HepG2 (cell line): ENCODE data around the gene PSMB3. TPM values are rescaled to one million over a fixed set of nuclear protein-coding genes. Genes with fewer than 3 reads are reported as not detected.
A peak's percentile ranks its signal among the peaks of the same experiment; 100 is the strongest.

Experiments
- AKAP8 ChIP-seq: sonication (generic); formaldehyde crosslinking; IDR thresholded peaks from 2 replicates; pipeline ENCODE4 v1.5.1; 2020; ENCODE audit warnings: mild to moderate bottlenecking, missing genetic modification reagents
- HMG20B ChIP-seq: conservative IDR thresholded peaks from 2 replicates; pipeline ENCODE4 v1.6.1; 2016; ENCODE audit warnings: missing genetic modification reagents, missing compliant biosample characterization
- HNRNPK ChIP-seq: fragments of 200-400 bp; formaldehyde crosslinking; IDR thresholded peaks from 2 replicates; pipeline ENCODE4 v1.6.1; 2018; ENCODE audit warnings: low read length, low read depth, moderate library complexity, mild to moderate bottlenecking; ENCODE audit not compliant: poor library complexity, severe bottlenecking
- MBNL3 ChIP-seq: fragments of 250-450 bp; sonication (Bioruptor Pico); conservative IDR thresholded peaks from 2 replicates; pipeline ENCODE4 v1.8.0; 2022; ENCODE audit warnings: mild to moderate bottlenecking, inconsistent platforms
- NCOR1 ChIP-seq: fragments of 200-600 bp; sonication (generic); IDR thresholded peaks from 2 replicates; pipeline ENCODE4 v1.7.0; 2017; ENCODE audit warnings: antibody characterized with exemption, low read length, borderline replicate concordance
- NFIC ChIP-seq: IDR thresholded peaks from 2 replicates; pipeline ENCODE4 v1.6.1; 2012; ENCODE audit warnings: mild to moderate bottlenecking, low read length, inconsistent platforms
- POLR2G ChIP-seq: fragments of 200-400 bp; formaldehyde crosslinking; IDR thresholded peaks from 2 replicates; pipeline ENCODE4 v1.6.1; 2018; ENCODE audit warnings: mild to moderate bottlenecking, low read depth, low read length, moderate library complexity
- RNF2 ChIP-seq: fragments of 450-650 bp; conservative IDR thresholded peaks from 2 replicates; pipeline ENCODE4 v1.6.1; 2016; ENCODE audit warnings: low read depth
- RXRB ChIP-seq: IDR thresholded peaks from 2 replicates; pipeline ENCODE4 v1.6.1; 2016; ENCODE audit warnings: borderline replicate concordance, missing genetic modification reagents, missing compliant biosample characterization
- TCF7L2 ChIP-seq: IDR thresholded peaks from 2 replicates; pipeline ENCODE4 v1.6.1; 2011; ENCODE audit warnings: mild to moderate bottlenecking, low read depth, low read length, moderate library complexity
- WIZ ChIP-seq: sonication (generic); formaldehyde crosslinking; IDR thresholded peaks from 2 replicates; pipeline ENCODE4 v1.5.1; 2020; ENCODE audit warnings: mild to moderate bottlenecking, missing genetic modification reagents
- ZFYVE20 ChIP-seq: sonication (generic); formaldehyde crosslinking; IDR thresholded peaks from 2 replicates; pipeline ENCODE4 v1.8.0; 2023; ENCODE audit warnings: low read depth, mild to moderate bottlenecking, moderate library complexity, missing genetic modification reagents, borderline replicate concordance
- ZMAT3 ChIP-seq: sonication (generic); formaldehyde crosslinking; conservative IDR thresholded peaks from 2 replicates; pipeline ENCODE4 v1.7.0; 2021; ENCODE audit warnings: missing genetic modification reagents
- polyA plus RNA-seq, 8 experiments: library from polyadenylated mRNA; depleted of rRNA in 3 of 8; stranded (reverse) in 7 of 8; unstranded in 1 of 8; fragments of >200 nt; fragmentation: Illumina TruSeq in 4 of 8; extraction: Trizol in 4 of 8; gene quantifications; 2 replicates each; pipeline versions ENCODE4 v1.2.1 to v1.2.3, GENCODE V29; 2011 to 2016; ENCODE audit warnings: low read depth in 4 of 8, missing spikeins in 1 of 8, mixed read lengths in 1 of 8; ENCODE audit not compliant: insufficient read depth in 1 of 8
- total RNA-seq, 5 experiments: library from RNA; depleted of rRNA; stranded (reverse); fragments of >200 nt; fragmentation: Illumina TruSeq; extraction: Trizol; gene quantifications; 2 replicates each; pipeline ENCODE4 v1.2.3, GENCODE V29; 2016; ENCODE audit warnings: low read depth in 1 of 5
- TF ChIP-seq, protein P1 (sequence below): IDR thresholded peaks from 2 replicates; pipeline ENCODE4 v1.6.1; 2016; ENCODE audit warnings: low read depth, borderline replicate concordance
- TF ChIP-seq, protein P2 (sequence below): sonication (generic); formaldehyde crosslinking; IDR thresholded peaks from 2 replicates; pipeline ENCODE4 v1.8.0; 2022; ENCODE audit warnings: mild to moderate bottlenecking, missing genetic modification reagents; ENCODE audit not compliant: insufficient replicate concordance
- TF ChIP-seq, protein P3 (sequence below): sonication (generic); formaldehyde crosslinking; IDR thresholded peaks from 2 replicates; pipeline ENCODE4 v1.4.0; 2020; ENCODE audit warnings: missing genetic modification reagents, mild to moderate bottlenecking, borderline replicate concordance
- TF ChIP-seq, protein P4 (sequence below): sonication (generic); formaldehyde crosslinking; IDR thresholded peaks from 2 replicates; pipeline ENCODE4 v1.8.1; 2023; ENCODE audit warnings: mild to moderate bottlenecking, moderate library complexity, missing genetic modification reagents
- TF ChIP-seq, protein P5 (sequence below): sonication (generic); formaldehyde crosslinking; IDR thresholded peaks from 2 replicates; pipeline ENCODE4 v1.9.0; 2021; ENCODE audit warnings: missing genetic modification reagents, borderline replicate concordance

PSMB3 gene
- total and polyA plus RNA-seq, 2 of the 13 experiments (the other 11 are each of a cell fraction or from before 2014, with no cell fraction given), result 366 to 517 TPM

DNA sequence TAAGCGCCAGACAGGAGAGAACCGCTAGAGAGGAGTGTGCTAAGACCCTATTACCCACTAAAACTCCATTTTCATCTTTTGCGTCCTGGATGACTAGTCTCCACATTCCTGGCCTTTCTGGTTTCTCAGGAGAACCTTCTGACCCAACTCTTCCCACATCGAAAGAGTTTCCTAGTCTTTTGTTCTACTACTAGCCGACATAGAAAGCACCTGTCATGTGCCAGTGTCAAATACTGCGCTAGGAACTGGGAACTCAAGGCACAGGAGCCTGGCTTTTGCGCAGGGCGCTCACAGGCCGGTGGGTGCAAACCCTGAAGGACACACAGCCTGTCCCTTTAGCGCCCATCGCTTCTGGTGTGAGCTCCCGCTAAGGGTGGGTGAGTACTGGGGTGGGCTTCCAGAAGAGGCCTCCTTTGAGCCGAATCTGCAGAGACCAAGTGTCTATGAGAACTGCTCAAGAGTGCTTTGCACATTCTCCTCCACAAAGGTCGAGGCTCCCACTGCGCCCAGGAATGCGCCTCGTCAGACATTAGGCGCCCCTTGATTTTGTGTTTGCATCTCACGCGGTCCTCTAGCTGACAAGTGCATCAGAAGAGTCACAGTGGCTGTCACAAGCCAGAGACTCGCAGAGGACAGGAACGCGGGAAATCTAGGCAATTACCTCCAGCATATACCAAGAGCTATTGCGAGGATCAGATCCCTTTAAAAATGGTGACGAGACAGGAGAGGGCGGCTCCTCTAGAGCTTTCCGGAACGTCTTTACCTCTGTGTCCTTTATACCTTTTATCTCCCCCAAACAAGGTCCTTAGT lies 2.0 kb upstream of the PSMB3 start (continued):
- TF ChIP-seq POLR2G, result no peak; the same call in 1 of the 2 replicates
- TF ChIP-seq, protein P1, sequence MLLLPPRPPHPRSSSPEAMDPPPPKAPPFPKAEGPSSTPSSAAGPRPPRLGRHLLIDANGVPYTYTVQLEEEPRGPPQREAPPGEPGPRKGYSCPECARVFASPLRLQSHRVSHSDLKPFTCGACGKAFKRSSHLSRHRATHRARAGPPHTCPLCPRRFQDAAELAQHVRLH (CRISPR knock-in tag), result no peak
- no peak for TF ChIP-seq HNRNPK
- TF ChIP-seq, protein P2, sequence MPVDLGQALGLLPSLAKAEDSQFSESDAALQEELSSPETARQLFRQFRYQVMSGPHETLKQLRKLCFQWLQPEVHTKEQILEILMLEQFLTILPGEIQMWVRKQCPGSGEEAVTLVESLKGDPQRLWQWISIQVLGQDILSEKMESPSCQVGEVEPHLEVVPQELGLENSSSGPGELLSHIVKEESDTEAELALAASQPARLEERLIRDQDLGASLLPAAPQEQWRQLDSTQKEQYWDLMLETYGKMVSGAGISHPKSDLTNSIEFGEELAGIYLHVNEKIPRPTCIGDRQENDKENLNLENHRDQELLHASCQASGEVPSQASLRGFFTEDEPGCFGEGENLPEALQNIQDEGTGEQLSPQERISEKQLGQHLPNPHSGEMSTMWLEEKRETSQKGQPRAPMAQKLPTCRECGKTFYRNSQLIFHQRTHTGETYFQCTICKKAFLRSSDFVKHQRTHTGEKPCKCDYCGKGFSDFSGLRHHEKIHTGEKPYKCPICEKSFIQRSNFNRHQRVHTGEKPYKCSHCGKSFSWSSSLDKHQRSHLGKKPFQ (CRISPR knock-in tag), result peak; percentile 54
- no peak for TF ChIP-seq NCOR1
- TF ChIP-seq, protein P3, sequence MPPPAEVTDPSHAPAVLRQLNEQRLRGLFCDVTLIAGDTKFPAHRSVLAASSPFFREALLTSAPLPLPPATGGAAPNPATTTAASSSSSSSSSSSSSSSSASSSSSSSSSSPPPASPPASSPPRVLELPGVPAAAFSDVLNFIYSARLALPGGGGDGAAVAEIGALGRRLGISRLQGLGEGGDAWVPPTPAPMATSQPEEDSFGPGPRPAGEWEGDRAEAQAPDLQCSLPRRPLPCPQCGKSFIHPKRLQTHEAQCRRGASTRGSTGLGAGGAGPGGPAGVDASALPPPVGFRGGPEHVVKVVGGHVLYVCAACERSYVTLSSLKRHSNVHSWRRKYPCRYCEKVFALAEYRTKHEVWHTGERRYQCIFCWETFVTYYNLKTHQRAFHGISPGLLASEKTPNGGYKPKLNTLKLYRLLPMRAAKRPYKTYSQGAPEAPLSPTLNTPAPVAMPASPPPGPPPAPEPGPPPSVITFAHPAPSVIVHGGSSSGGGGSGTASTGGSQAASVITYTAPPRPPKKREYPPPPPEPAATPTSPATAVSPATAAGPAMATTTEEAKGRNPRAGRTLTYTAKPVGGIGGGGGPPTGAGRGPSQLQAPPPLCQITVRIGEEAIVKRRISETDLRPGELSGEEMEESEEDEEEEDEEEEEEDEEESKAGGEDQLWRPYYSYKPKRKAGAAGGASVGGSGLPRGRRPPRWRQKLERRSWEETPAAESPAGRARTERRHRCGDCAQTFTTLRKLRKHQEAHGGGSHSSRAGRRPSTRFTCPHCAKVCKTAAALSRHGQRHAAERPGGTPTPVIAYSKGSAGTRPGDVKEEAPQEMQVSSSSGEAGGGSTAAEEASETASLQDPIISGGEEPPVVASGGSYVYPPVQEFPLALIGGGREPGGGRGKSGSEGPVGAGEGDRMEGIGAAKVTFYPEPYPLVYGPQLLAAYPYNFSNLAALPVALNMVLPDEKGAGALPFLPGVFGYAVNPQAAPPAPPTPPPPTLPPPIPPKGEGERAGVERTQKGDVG (CRISPR knock-in tag), result no peak
- no peak for TF ChIP-seq HMG20B (CRISPR knock-in tag)
- TF ChIP-seq RXRB (CRISPR knock-in tag), result no peak
- no peak for TF ChIP-seq WIZ (CRISPR knock-in tag)
- TF ChIP-seq, protein P4, sequence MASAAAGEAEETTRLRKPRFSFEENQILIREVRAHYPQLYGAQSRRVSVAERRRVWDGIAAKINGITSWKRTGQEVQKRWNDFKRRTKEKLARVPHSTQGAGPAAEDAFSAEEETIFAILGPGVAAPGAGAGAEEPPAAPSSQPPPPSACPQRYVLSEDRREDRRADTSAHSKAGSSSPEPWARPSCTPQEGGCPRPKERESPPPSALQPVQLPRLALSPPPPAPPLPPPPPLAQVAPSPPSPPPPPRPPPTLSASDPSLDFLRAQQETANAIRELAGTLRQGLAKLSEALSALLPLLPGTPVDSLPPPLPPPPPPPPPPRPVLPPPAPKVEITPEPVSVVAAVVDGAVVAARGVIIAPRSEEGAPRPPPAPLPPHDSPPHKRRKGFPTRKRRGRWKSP (CRISPR knock-in tag), result peak; percentile 98
- TF ChIP-seq ZFYVE20, result no peak
- TF ChIP-seq MBNL3 (CRISPR knock-in tag), result no peak
- no peak for TF ChIP-seq AKAP8
- TF ChIP-seq, protein P5, sequence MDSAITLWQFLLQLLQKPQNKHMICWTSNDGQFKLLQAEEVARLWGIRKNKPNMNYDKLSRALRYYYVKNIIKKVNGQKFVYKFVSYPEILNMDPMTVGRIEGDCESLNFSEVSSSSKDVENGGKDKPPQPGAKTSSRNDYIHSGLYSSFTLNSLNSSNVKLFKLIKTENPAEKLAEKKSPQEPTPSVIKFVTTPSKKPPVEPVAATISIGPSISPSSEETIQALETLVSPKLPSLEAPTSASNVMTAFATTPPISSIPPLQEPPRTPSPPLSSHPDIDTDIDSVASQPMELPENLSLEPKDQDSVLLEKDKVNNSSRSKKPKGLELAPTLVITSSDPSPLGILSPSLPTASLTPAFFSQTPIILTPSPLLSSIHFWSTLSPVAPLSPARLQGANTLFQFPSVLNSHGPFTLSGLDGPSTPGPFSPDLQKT, result no peak
- TF ChIP-seq RNF2, result no peak
- no peak for TF ChIP-seq TCF7L2
- no peak for TF ChIP-seq ZMAT3 (CRISPR knock-in tag)
- no peak for TF ChIP-seq NFIC
